ENCODE data around the gene HSF4.

Gene HSF4

GRCh38 chr16:67169642-67170167, 5.2 kb downstream of the HSF4 start:
- DNase-seq, result peak; percentile 75

GRCh38 chr16:67170168-67170948, 5.8 kb downstream of the HSF4 start, which contains the start of gene NOL3:
Gene NOL3 (plus strand): TSS chr16:67170538.
- DNase-seq, result peak; percentile 79

GRCh38 chr16:67170949-67171649, 6.6 kb downstream of the HSF4 start:
- no peak for DNase-seq

- DNase-seq, result no peak
These were observed 8.8 kb downstream of the HSF4 start for GRCh38 chr16:67173323-67173722.

- DNase-seq, result peak; percentile 78
These were observed 9.5 kb downstream of the HSF4 start for GRCh38 chr16:67173808-67174705.

- DNase-seq, result no peak
These were observed 10.2 kb downstream of the HSF4 start for GRCh38 chr16:67174706-67175231.

- no peak for DNase-seq
These were observed 12.1 kb downstream of the HSF4 start for GRCh38 chr16:67176662-67177061.

- peak; percentile 83 for DNase-seq
These were observed 13.5 kb downstream of the HSF4 start for GRCh38 chr16:67177743-67178699.

GRCh38 chr16:67179421-67180080, 15.0 kb downstream of the HSF4 start:
- DNase-seq, result no peak

GRCh38 chr16:67180166-67180565, 15.6 kb downstream of the HSF4 start:
- no peak for DNase-seq

- no peak for DNase-seq
These were observed 16.8 kb downstream of the HSF4 start for GRCh38 chr16:67181346-67181745.

- no peak for DNase-seq
These were observed 17.7 kb downstream of the HSF4 start for GRCh38 chr16:67182288-67182687.

GRCh38 chr16:67183284-67183626, 18.7 kb downstream of the HSF4 start:
- DNase-seq, result no peak

- peak; percentile 97 for DNase-seq
These were observed 19.3 kb downstream of the HSF4 start, which contains the start of gene MATCAP1 for GRCh38 chr16:67183627-67184452. Gene MATCAP1 (minus strand): TSS chr16:67183963. CDS start chr16:67180610, 3,353 bp downstream.

GRCh38 chr16:67184453-67184994, 20.0 kb downstream of the HSF4 start:
- no peak for DNase-seq

GRCh38 chr16:67184995-67185650, 20.6 kb downstream of the HSF4 start:
- peak; percentile 63 for DNase-seq

GRCh38 chr16:67185651-67186134, 21.1 kb downstream of the HSF4 start:
- no peak for DNase-seq

GRCh38 chr16:67186550-67186950, 22.0 kb downstream of the HSF4 start:
- no peak for DNase-seq

All from NCI-H1436 (cell line).